HepG2 (cell line): Measurements from ENCODE around the gene STRN3. TPM values are rescaled to one million over a fixed set of nuclear protein-coding genes. Genes with fewer than 3 reads are reported as not detected.

Experiments
- ATAC-seq: fragments of 200-7000 bp; cut with Tn5 transposase; 3 replicates; pipeline ENCODE4 v1.9.1; 2020; ENCODE audit warnings: mild to moderate bottlenecking, moderate library complexity
- BruUV-seq: library from RNA; stranded (reverse); fragments of 400-500 nt; replicated peaks from 2 replicates; lab custom pipeline; 2021; lab: Mats Ljungman, UMichigan
- CTCF ChIA-PET: fragments of 300-600 bp; formaldehyde crosslinking; extraction: SDS; loops from one replicate; lab custom pipeline; 2021; ENCODE audit warnings: low total read pairs, inconsistent platforms, low intra/inter-chr PET ratio; lab: Yijun Ruan, JAX
- POLR2A ChIA-PET: fragments of 350-600 bp; sonication (Branson Sonifier 250); formaldehyde crosslinking; loops from one replicate; lab custom pipeline; 2020; ENCODE audit warnings: antibody characterized with exemption, inconsistent platforms; lab: Yijun Ruan, JAX
- DNase-seq: peaks from one replicate; pipeline ENCODE4 v3.0.0-alpha.2; 2015; ENCODE audit warnings: low spot score
- FAIRE-seq: peaks from 3 replicates; lab custom pipeline; 2011; peaks lifted over from hg19 to GRCh38; lab: Jason Lieb, UNC
- H2AFZ ChIP-seq: one replicate; pipeline ENCODE4 v1.6.1; 2011; ENCODE audit warnings: low read length, inconsistent platforms
- H3K27ac ChIP-seq: fragments of 300-600 bp; 3 replicates; pipeline ENCODE4 v1.8.0; 2011; ENCODE audit warnings: mixed run types, mild to moderate bottlenecking, mixed read lengths, low read length, inconsistent platforms; ENCODE audit not compliant: insufficient read depth; ENCODE audit errors: extremely low read length
- H3K27me3 ChIP-seq, 2 experiments: fragments of 200-600 bp in 1 of 2; 2 replicates in 1 of 2; 3 replicates in 1 of 2; pipeline versions ENCODE4 v1.6.0 to v1.8.0; 2011; ENCODE audit warnings: low read length in 2 of 2, mild to moderate bottlenecking in 2 of 2, moderate library complexity in 2 of 2, inconsistent platforms in 1 of 2; ENCODE audit not compliant: insufficient read depth in 2 of 2, control insufficient read depth in 1 of 2
- H3K36me3 ChIP-seq, 2 experiments: fragments of 200-600 bp in 1 of 2; replicated peaks in 1 of 2; 2 replicates in 1 of 2; 3 replicates in 1 of 2; pipeline versions ENCODE4 v1.5.1 to v1.8.0; 2011; ENCODE audit warnings: low read length in 2 of 2, inconsistent platforms in 1 of 2; ENCODE audit not compliant: insufficient read depth in 2 of 2, control insufficient read depth in 1 of 2
- H3K4me1 ChIP-seq: 2 replicates; pipeline ENCODE4 v1.5.1; 2012; ENCODE audit warnings: low read length, inconsistent platforms; ENCODE audit not compliant: insufficient read depth
- H3K4me2 ChIP-seq: 2 replicates; pipeline ENCODE4 v1.6.0; 2011; ENCODE audit warnings: low read depth, low read length, inconsistent platforms
- H3K4me3 ChIP-seq, 3 experiments: fragments of 200-600 bp in 1 of 3; sonication (generic), shearing (Covaris generic) in 1 of 3; replicated peaks in 1 of 3; 2 replicates each; pipeline ENCODE4 v1.5.1; 2011 to 2016; ENCODE audit warnings: low read length in 3 of 3, inconsistent platforms in 2 of 3, low read depth in 2 of 3, mild to moderate bottlenecking in 2 of 3, control low read depth in 1 of 3, mixed read lengths in 1 of 3; ENCODE audit not compliant: insufficient read depth in 1 of 3
- H3K79me2 ChIP-seq: one replicate; pipeline ENCODE4 v1.6.1; 2011; ENCODE audit warnings: low read length, inconsistent platforms; ENCODE audit not compliant: insufficient read depth
- H3K9ac ChIP-seq: 2 replicates; pipeline ENCODE4 v1.6.0; 2011; ENCODE audit warnings: mild to moderate bottlenecking, low read depth, low read length, inconsistent platforms; ENCODE audit not compliant: insufficient read depth
- H3K9me3 ChIP-seq: 2 replicates; pipeline ENCODE4 v1.5.1; 2012; ENCODE audit warnings: mild to moderate bottlenecking, low read length
- H4K20me1 ChIP-seq: 2 replicates; pipeline ENCODE4 v1.6.0; 2011; ENCODE audit warnings: inconsistent platforms, mild to moderate bottlenecking, low read length, moderate library complexity; ENCODE audit not compliant: insufficient read depth
- ARID2 ChIP-seq: sonication (generic); formaldehyde crosslinking; IDR thresholded peaks from 2 replicates; pipeline ENCODE4 v1.8.1; 2022; ENCODE audit warnings: mild to moderate bottlenecking, missing genetic modification reagents, borderline replicate concordance
- ARNT2 ChIP-seq: sonication (generic); formaldehyde crosslinking; IDR thresholded peaks from 2 replicates; pipeline ENCODE4 v1.8.0; 2022; ENCODE audit warnings: mild to moderate bottlenecking, low read depth, missing genetic modification reagents, moderate library complexity
- CBX1 ChIP-seq: IDR thresholded peaks from one replicate; pipeline ENCODE4 v1.6.1; 2016; ENCODE audit warnings: antibody characterized with exemption, low read depth
- RBM22 ChIP-seq: fragments of 200-400 bp; formaldehyde crosslinking; optimal IDR thresholded peaks from 2 replicates; pipeline ENCODE3; 2017; ENCODE audit warnings: mild to moderate bottlenecking, low read length, moderate library complexity
- SPEN ChIP-seq: sonication (generic); formaldehyde crosslinking; IDR thresholded peaks from 2 replicates; pipeline ENCODE4 v1.5.1; 2020; ENCODE audit warnings: low read depth, mild to moderate bottlenecking, missing genetic modification reagents
- ZFP36L1 ChIP-seq: sonication (generic); formaldehyde crosslinking; IDR thresholded peaks from 2 replicates; pipeline ENCODE4 v1.8.0; 2022; ENCODE audit warnings: mild to moderate bottlenecking, missing genetic modification reagents, moderate library complexity
- ZIK1 ChIP-seq: sonication (generic); formaldehyde crosslinking; IDR thresholded peaks from 2 replicates; pipeline ENCODE4 v1.5.0; 2020; ENCODE audit warnings: mild to moderate bottlenecking, low read depth, missing genetic modification reagents, borderline replicate concordance
- ZMYM3 ChIP-seq: sonication (generic); formaldehyde crosslinking; IDR thresholded peaks from 2 replicates; pipeline ENCODE4 v1.5.1; 2020; ENCODE audit warnings: mild to moderate bottlenecking, missing genetic modification reagents
- ZNF121 ChIP-seq: sonication (generic); formaldehyde crosslinking; IDR thresholded peaks from 2 replicates; pipeline ENCODE4 v1.5.0; 2020; ENCODE audit warnings: mild to moderate bottlenecking, missing genetic modification reagents
- ZNF362 ChIP-seq: sonication (generic); formaldehyde crosslinking; IDR thresholded peaks from 2 replicates; pipeline ENCODE4 v1.4.0; 2020; ENCODE audit warnings: missing genetic modification reagents, mild to moderate bottlenecking, borderline replicate concordance
- ZNF619 ChIP-seq: sonication (generic); formaldehyde crosslinking; IDR thresholded peaks from 2 replicates; pipeline ENCODE4 v1.4.0; 2020; ENCODE audit warnings: mild to moderate bottlenecking, missing genetic modification reagents
- ZNF710 ChIP-seq: sonication (generic); formaldehyde crosslinking; IDR thresholded peaks from 2 replicates; pipeline ENCODE4 v1.5.0; 2020; ENCODE audit warnings: mild to moderate bottlenecking, missing genetic modification reagents, borderline replicate concordance
- whole genome bisulfite sequencing: methylation state at CpG from one replicate; pipeline ENCODE4 v1.1.6; 2017; ENCODE audit warnings: low lambda C conversion rate; 5-methylcytosine and 5-hydroxymethylcytosine counted together
- in situ Hi-C: cut with HindIII; loops from 2 replicates; pipeline ENCODE4 v1.10.0; 2017; ENCODE audit warnings: low pct_unique_long_range_greater_than_20kb; ENCODE audit not compliant: extremely low pct_ligation_motif_present
- intact Hi-C: fragments of 100-400 bp; cut with micrococcal nuclease; formaldehyde crosslinking; loops from one replicate; pipeline ENCODE4 v1.10.0; 2022; ENCODE audit not compliant: unreplicated experiment
- polyA plus RNA-seq, 8 experiments: library from polyadenylated mRNA; depleted of rRNA in 3 of 8; stranded (reverse) in 7 of 8; unstranded in 1 of 8; fragments of >200 nt; fragmentation: Illumina TruSeq in 4 of 8; extraction: Trizol in 4 of 8; gene quantifications; 2 replicates each; pipeline versions ENCODE4 v1.2.1 to v1.2.3, GENCODE V29; 2011 to 2016; ENCODE audit warnings: low read depth in 4 of 8, missing spikeins in 1 of 8, mixed read lengths in 1 of 8; ENCODE audit not compliant: insufficient read depth in 1 of 8
- total RNA-seq, 5 experiments: library from RNA; depleted of rRNA; stranded (reverse); fragments of >200 nt; fragmentation: Illumina TruSeq; extraction: Trizol; gene quantifications; 2 replicates each; pipeline ENCODE4 v1.2.3, GENCODE V29; 2016; ENCODE audit warnings: low read depth in 1 of 5

Gene STRN3
- total and polyA plus RNA-seq, 2 of the 13 experiments (the other 11 are each of a cell fraction or from before 2014, with no cell fraction given), result 49.4 to 123 TPM

GRCh38 chr14:31003284-31003683 lies 22.9 kb downstream of the STRN3 start:
- intact Hi-C loops, result no loop called here
- in situ Hi-C loops, result no loop called here
- H3K79me2 ChIP-seq, result peaks cover 94% of the 10 kb centered on the region
- H3K9me3 ChIP-seq, result peaks cover 14% of the 10 kb centered on the region
- H3K4me1 ChIP-seq, result peaks cover 14% of the 10 kb centered on the region; the same call in 1 of the 2 replicates
- no peak for DNase-seq
- TF ChIP-seq ZNF619 (CRISPR knock-in tag), result peak; percentile 32; the same call in 1 of the 2 replicates
- TF ChIP-seq RBM22, result peak; percentile 65
- TF ChIP-seq SPEN (CRISPR knock-in tag), result no peak
- no peak for TF ChIP-seq ZIK1
- TF ChIP-seq, all 625 proteins: peak for 2
- no peak overlapping the region for H3K4me3 ChIP-seq
- no peak for FAIRE-seq
- peaks cover 31 to 77% of the 10 kb centered on the region in 2 experiments for H3K36me3 ChIP-seq
- ChIA-PET CTCF (no interaction called here), POLR2A (interaction anchor here (1.0 to 2.7 kb wide), 3 partner anchors 13 to 23 kb away, joined by 3 to 12 read pairs (median 3); partner anchors contain the start of genes AP4S1 and STRN3)
- H3K4me2 ChIP-seq, result no peak overlapping the region
- no peak overlapping the region for H3K9ac ChIP-seq
- peaks cover 67% of the 10 kb centered on the region for H4K20me1 ChIP-seq
- no peak overlapping the region for H3K27ac ChIP-seq
- ATAC-seq, result no peak; the same call in 2 of the 3 replicates
- no peaks in the 10 kb centered on the region for H3K27me3 ChIP-seq
- no peak overlapping the region for H2AFZ ChIP-seq
- BruUV-seq, result no TSS peak
- WGBS, result 97% methylated on average over 3 of the region's 3 CpGs

GRCh38 chr14:31001339-31001658 lies 24.9 kb downstream of the STRN3 start:
- Histone ChIP-seq H3K27ac (no peak overlapping the region), H3K36me3 (peaks cover 31 to 75% of the 10 kb centered on the region in 2 experiments), H3K79me2 (peaks cover 94% of the 10 kb centered on the region), H2AFZ (no peak overlapping the region), H3K9ac (no peak overlapping the region), H3K4me3 (no peak overlapping the region), H3K4me1 (peaks cover 14% of the 10 kb centered on the region; the same call in 1 of the 2 replicates), H4K20me1 (peaks cover 62% of the 10 kb centered on the region), H3K4me2 (no peak overlapping the region), H3K9me3 (peaks cover 18% of the 10 kb centered on the region), H3K27me3 (no peaks in the 10 kb centered on the region)
- intact Hi-C loops, result no loop called here
- 82% methylated on average over 6 of the region's 6 CpGs for WGBS
- POLR2A ChIA-PET, result no interaction called here
- no peak for FAIRE-seq
- no TSS peak for BruUV-seq
- CTCF ChIA-PET, result no interaction called here
- in situ Hi-C loops, result no loop called here
- no peak for ATAC-seq
- no peak for TF ChIP-seq ZNF710 (CRISPR knock-in tag)
- no peak for TF ChIP-seq ARID2 (CRISPR knock-in tag)
- TF ChIP-seq ZNF121 (CRISPR knock-in tag), result peak; percentile 94
- peak; percentile 32; the same call in 1 of the 2 replicates for TF ChIP-seq ARNT2 (CRISPR knock-in tag)
- peak; percentile 43; the same call in 1 of the 2 replicates for TF ChIP-seq ZFP36L1 (CRISPR knock-in tag)
- 0 out of 2 replicates have a peak, but pooled peaks have one; percentile 37 for TF ChIP-seq ZMYM3 (CRISPR knock-in tag)
- no peak for TF ChIP-seq CBX1
- TF ChIP-seq ZNF362 (CRISPR knock-in tag), result 0 out of 2 replicates have a peak, but pooled peaks have one; percentile 15
- DNase-seq, result no peak
